ENCODE data around the gene AUTS2.

The AUTS2 gene

DNA sequence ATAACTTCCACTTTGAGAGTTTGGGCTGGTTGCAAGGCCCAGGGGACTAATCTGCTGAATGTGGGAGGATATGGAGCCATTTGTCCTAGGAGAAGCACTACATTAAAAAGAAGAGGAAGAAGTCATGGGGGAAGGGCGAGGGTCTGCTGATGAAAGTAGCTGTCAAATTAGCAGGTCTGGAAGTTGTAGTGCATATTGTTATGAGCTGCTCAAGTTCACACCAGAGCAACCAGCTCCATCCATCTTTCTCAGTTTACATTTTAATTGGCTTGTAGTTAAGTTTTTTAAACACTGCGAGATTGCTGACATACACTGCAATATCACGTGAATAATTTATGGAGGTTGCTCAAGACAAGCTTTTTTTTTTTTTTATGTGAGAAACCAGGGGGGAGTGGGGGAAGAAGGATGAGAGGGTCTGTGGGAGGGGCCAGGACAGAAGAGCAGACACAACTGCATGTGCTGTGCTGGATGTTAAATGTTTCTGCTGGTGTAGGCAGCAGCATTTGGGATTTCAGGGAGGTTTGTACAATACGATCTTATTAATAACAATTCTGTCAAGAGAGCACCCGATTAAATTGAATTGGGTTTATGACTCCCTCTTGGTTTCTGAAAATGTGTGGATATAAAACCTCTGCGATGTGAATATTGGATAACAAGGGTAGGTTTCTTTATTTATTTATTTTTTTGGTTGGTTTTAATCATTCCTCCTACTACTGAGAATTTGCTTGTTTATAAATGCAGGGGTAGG lies 774.7 kb downstream of the AUTS2 start:
- TF ChIP-seq, protein P1, sequence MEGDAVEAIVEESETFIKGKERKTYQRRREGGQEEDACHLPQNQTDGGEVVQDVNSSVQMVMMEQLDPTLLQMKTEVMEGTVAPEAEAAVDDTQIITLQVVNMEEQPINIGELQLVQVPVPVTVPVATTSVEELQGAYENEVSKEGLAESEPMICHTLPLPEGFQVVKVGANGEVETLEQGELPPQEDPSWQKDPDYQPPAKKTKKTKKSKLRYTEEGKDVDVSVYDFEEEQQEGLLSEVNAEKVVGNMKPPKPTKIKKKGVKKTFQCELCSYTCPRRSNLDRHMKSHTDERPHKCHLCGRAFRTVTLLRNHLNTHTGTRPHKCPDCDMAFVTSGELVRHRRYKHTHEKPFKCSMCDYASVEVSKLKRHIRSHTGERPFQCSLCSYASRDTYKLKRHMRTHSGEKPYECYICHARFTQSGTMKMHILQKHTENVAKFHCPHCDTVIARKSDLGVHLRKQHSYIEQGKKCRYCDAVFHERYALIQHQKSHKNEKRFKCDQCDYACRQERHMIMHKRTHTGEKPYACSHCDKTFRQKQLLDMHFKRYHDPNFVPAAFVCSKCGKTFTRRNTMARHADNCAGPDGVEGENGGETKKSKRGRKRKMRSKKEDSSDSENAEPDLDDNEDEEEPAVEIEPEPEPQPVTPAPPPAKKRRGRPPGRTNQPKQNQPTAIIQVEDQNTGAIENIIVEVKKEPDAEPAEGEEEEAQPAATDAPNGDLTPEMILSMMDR (IDR thresholded peaks at IDR 0.05; ENCODE audit: insufficient read depth, low read length), result no peak
- TF ChIP-seq POLR2AphosphoS5 (IDR thresholded peaks at IDR 0.05; ENCODE audit: low read depth), result no peak
- no peak for TF ChIP-seq GABPA (IDR thresholded peaks at IDR 0.05; ENCODE audit: low read depth)
- TF ChIP-seq SPI1 (IDR thresholded peaks at IDR 0.05; ENCODE audit: borderline replicate concordance, low read depth), result no peak
- TF ChIP-seq, protein P2, sequence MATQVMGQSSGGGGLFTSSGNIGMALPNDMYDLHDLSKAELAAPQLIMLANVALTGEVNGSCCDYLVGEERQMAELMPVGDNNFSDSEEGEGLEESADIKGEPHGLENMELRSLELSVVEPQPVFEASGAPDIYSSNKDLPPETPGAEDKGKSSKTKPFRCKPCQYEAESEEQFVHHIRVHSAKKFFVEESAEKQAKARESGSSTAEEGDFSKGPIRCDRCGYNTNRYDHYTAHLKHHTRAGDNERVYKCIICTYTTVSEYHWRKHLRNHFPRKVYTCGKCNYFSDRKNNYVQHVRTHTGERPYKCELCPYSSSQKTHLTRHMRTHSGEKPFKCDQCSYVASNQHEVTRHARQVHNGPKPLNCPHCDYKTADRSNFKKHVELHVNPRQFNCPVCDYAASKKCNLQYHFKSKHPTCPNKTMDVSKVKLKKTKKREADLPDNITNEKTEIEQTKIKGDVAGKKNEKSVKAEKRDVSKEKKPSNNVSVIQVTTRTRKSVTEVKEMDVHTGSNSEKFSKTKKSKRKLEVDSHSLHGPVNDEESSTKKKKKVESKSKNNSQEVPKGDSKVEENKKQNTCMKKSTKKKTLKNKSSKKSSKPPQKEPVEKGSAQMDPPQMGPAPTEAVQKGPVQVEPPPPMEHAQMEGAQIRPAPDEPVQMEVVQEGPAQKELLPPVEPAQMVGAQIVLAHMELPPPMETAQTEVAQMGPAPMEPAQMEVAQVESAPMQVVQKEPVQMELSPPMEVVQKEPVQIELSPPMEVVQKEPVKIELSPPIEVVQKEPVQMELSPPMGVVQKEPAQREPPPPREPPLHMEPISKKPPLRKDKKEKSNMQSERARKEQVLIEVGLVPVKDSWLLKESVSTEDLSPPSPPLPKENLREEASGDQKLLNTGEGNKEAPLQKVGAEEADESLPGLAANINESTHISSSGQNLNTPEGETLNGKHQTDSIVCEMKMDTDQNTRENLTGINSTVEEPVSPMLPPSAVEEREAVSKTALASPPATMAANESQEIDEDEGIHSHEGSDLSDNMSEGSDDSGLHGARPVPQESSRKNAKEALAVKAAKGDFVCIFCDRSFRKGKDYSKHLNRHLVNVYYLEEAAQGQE (IDR thresholded peaks at IDR 0.05; ENCODE audit: insufficient replicate concordance, low read depth), result no peak
- no peak overlapping the region for H3K27ac ChIP-seq (replicated peaks)
- H3K27me3 ChIP-seq (ENCODE audit: insufficient read depth, poor library complexity, severe bottlenecking), result no peaks in the 10 kb centered on the region
- H3K4me3 ChIP-seq (replicated peaks; ENCODE audit: insufficient read depth, low read length), result no peak overlapping the region
- DNase-seq (ENCODE audit: low read depth in 1 of 2, low spot score in 1 of 2), result no peak

DNA sequence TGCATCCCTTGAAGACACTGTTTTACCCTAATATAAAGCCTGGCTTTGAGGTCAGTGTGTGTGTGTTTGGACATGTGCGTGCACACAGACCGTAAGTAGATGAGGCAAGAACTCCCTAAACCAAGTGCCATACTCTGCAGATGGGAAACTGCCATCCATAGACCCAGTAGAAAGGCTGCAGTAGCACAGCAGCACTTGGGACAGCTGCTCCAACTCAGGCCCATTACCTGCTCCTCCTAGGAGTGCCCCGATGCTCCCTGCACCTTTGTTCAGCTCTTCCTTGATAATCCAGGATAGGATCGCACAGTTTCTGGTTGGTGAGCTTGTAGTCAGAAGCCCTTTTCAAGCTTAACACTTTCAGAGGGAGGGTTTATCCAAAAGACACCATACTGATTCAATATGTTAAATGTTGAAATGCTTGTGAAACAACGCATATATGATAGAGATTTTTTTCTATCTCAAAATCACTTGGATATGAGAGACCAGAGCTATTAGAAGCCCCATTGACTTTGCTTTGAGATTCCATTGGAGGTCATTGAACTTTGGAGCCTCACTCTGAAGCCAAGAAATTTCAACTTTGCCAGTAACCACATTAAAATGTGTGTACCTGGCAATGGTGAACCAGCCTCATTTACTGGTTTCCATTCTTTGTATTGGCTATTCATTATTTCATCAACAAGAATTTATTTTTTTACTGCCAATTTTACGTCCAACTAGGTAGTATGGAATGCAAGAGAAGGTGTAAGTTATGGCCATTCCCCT lies 776.7 kb downstream of the AUTS2 start:
- TF ChIP-seq, protein P2 (IDR thresholded peaks at IDR 0.05; ENCODE audit: insufficient replicate concordance, low read depth), result no peak
- no peak overlapping the region for H3K27ac ChIP-seq (replicated peaks)
- no peak for DNase-seq (ENCODE audit: low read depth in 1 of 2, low spot score in 1 of 2)
- no peak overlapping the region for H3K4me3 ChIP-seq (replicated peaks; ENCODE audit: insufficient read depth, low read length)
- no peaks in the 10 kb centered on the region for H3K27me3 ChIP-seq (ENCODE audit: insufficient read depth, poor library complexity, severe bottlenecking)

DNA sequence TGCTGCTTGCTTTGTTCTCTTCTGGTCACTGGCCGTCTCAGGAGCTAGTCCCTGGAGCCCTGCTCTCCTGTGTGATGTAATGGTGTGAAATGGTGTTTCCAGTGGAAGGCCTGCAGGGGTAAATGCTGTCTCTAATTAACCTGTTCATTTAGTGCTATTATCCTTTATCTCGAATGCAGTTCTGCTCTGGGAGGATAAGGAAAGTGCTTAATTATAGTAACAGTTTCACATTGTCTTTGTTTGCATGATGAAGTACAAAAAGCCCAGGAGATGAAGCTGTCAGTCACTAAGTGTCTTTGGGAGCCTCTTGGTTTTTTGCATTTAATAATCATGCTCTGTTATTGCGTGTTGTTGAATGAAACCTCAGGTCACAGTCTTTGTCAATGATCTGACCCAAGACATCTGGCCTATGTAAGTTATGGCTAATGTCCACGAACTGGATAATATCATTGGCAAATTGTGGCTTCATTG lies 778.3 kb downstream of the AUTS2 start:
- Histone ChIP-seq H3K4me3 (replicated peaks; ENCODE audit: insufficient read depth, low read length) (no peak overlapping the region), H3K27me3 (ENCODE audit: insufficient read depth, poor library complexity, severe bottlenecking) (no peaks in the 10 kb centered on the region), H3K27ac (replicated peaks) (no peak overlapping the region)
- no peak for DNase-seq (ENCODE audit: low read depth in 1 of 2, low spot score in 1 of 2)
- TF ChIP-seq POLR2AphosphoS5 (IDR thresholded peaks at IDR 0.05; ENCODE audit: low read depth), result no peak
- TF ChIP-seq, protein P1 (IDR thresholded peaks at IDR 0.05; ENCODE audit: insufficient read depth, low read length), result no peak
- no peak for TF ChIP-seq SPI1 (IDR thresholded peaks at IDR 0.05; ENCODE audit: borderline replicate concordance, low read depth)
- TF ChIP-seq, protein P2 (IDR thresholded peaks at IDR 0.05; ENCODE audit: insufficient replicate concordance, low read depth), result no peak
- no peak for TF ChIP-seq GABPA (IDR thresholded peaks at IDR 0.05; ENCODE audit: low read depth)

All from HL-60 (cell line).